ENCODE measurements around the gene PACS1. TPM values are rescaled to one million over a fixed set of nuclear protein-coding genes. Genes with fewer than 3 reads are reported as not detected.

PACS1 gene
- total RNA-seq, 2 donors from 2014 or later = 65.1 to 84.1 TPM

DNA sequence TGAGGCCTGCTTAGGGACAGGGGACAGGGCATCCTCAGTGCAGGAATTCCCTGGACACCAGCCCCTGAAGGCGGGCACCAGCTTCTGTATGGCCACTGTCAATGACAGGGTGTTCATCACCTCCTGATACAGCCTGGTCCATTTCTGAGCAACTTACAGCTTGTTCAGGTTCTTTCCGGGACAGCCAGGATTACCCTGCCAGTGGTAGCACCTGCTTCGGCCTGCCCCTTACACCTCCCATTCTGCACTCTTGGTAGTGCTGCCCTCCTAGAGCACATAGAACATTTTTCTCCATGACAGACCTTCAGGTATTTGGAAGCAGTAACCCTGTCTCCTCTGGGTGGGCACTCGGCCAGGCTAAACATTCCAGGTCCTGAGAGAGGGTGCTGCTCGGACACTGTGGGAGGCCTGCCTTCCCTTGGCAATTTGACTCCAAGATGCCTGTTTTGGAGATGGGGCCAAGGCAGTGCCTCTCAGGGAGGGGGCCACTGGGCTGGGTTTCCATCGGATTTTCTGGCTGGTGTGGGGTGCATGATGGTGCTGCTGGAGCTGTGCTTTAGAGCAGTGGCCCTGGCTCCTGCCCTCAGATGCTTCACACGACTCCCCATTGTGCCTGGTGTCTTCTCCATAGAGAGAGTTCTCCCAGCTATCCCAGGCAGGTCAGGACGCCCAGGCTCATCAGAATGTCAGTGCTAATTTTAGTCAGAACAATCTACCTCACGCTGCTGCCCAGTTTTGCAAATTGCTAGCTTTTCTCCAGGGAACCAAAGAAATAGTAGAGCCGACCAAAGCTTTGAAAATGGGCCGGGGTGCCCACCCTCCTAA is 22.3 kb upstream of the PACS1 start:
- DNase-seq (ENCODE audit: low spot score) = no peak
- intact Hi-C loops (cut with DNase I) = no loop called here

- DNase-seq (ENCODE audit: low spot score) = no peak
- intact Hi-C loops (cut with DNase I) = no loop called here
These were observed 21.3 kb upstream of the PACS1 start, which contains the start of gene GAL3ST3 for GRCh38 chr11:66048547-66049323. Gene GAL3ST3, minus strand, starts transcription at chr11:66049161. Its CDS starts 3,746 bp downstream, at chr11:66045415.

GRCh38 chr11:66050581-66051231 is 19.4 kb upstream of the PACS1 start:
- DNase-seq (ENCODE audit: low spot score) = peak; percentile 44
- intact Hi-C loops (cut with DNase I) = no loop called here

- DNase-seq (ENCODE audit: low spot score) = no peak
- intact Hi-C loops (cut with DNase I) = no loop called here
These were observed 18.7 kb upstream of the PACS1 start for GRCh38 chr11:66051371-66051765.

DNA sequence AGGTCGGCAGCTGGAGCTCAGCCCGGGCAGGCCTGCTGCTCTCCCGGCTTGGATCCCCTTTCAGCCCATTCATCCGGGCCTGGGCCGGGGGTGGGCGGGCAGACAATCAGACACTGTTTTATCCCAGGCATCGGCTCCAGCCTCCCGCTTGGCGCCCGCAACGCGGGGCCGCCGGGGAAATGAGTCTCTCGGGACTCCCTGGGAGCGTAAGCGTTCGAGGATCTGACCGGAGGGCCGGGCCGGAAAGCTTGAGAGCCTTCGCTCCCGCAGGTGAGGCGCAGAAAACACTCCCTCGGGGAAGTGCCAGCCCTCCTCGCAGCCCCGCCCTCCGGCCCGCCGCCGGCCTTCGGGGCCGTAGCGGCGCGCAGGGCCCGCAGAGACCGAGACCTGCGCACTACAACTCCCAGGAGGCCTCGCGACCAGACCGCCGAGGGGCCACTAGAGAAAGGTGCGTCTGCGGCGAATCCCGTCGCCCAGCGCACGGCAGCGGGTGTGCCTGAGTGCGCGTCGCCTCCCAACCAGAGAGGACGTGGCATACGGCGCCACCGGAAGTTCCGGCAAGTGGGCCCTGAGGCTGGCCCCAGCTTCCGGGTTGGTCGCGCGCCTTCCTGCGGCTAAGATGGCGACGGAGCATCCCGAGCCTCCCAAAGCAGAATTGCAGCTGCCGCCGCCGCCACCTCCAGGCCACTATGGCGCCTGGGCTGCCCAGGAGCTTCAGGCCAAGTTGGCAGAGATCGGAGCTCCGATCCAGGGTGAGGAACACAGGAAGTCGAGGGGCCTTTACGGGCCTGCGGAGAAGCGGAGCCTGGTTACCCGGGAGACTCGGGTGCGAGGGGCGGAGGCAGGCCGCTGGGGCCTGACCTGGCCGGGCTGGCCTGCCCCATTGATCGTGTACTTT is 18.1 kb upstream of the PACS1 start, which contains the start of gene SF3B2:
SF3B2 (plus strand) TSS at position 599 of the 898 bp plus-strand sequence; CDS start at position 620, 21 bp downstream.
- intact Hi-C loops (cut with DNase I) = no loop called here
- DNase-seq (ENCODE audit: low spot score) = peak; percentile 100

DNA sequence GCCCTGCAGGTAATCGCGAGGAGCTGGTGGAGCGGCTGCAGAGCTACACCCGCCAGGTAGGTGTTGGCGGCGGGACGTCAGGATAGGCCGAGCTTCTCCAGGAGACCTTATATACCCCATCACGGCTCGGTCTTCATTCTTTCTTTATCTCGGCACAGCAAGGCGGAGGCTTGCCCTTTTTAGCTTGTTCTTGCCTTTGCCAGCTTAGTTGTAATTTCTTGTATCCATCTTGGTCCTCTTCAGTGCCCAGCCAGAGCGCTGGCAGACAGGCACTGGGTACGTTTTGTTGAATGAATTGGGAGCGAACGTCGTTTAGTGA is 17.4 kb upstream of the PACS1 start:
- intact Hi-C loops (cut with DNase I) = no loop called here
- DNase-seq (ENCODE audit: low spot score) = no peak

DNA sequence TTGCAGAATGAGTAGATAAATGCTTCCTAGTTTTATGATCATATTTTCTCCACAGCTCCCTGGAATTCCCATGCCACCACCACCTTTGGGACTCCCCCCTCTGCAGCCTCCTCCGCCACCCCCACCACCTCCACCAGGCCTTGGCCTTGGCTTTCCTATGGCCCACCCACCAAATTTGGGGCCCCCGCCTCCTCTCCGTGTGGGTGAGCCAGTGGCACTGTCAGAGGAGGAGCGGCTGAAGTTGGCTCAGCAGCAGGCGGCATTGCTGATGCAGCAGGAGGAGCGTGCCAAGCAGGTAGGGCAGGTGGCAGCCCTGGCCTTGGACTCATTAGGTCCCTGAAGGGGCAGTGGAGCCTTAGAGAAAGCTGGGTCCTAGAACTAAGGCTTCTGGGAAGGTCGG is 15.1 kb upstream of the PACS1 start:
- DNase-seq (ENCODE audit: low spot score) = peak; percentile 69
- intact Hi-C loops (cut with DNase I) = no loop called here

- intact Hi-C loops (cut with DNase I) = no loop called here
- DNase-seq (ENCODE audit: low spot score) = peak; percentile 15
These were observed 13.6 kb upstream of the PACS1 start for GRCh38 chr11:66056501-66056900.

DNA sequence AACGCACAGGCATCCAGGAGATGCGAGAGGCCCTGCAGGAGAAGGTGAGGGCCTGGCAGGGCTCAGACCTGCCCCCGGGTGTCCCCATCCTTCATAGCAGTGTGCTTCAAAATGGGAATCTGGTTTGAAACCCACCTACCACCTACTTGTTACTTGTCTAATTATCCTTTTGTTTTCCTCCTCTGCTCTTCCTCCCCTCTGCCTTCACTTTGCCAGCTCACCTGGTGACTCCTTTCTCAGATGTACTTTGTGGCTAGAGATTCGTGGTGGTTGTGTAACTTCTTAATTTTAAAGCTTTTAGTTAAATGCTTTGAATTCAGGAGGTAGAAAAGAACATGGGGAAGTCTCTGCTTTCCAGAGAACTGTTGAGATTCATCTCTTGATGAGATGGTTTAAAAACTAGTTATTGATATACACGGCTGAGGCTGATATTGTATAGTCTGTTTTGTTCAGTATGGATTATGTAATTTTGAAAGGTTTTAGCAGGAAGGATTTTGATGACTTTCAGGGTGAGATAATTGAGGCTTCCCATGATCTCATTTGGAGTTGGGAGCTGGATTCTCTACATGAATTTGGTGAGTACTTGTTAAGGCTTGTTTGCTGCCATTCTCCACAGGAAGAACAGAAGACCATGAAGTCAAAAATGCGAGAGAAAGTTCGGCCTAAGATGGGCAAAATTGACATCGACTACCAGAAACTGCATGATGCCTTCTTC is 9.9 kb upstream of the PACS1 start:
- intact Hi-C loops (cut with DNase I) = no loop called here
- DNase-seq (ENCODE audit: low spot score) = no peak

GRCh38 chr11:66061268-66061667 is 8.8 kb upstream of the PACS1 start:
- DNase-seq (ENCODE audit: low spot score) = no peak
- intact Hi-C loops (cut with DNase I) = no loop called here

GRCh38 chr11:66062408-66062807 is 7.7 kb upstream of the PACS1 start:
- no peak for DNase-seq (ENCODE audit: low spot score)
- intact Hi-C loops (cut with DNase I) = no loop called here

GRCh38 chr11:66063900-66064299 is 6.2 kb upstream of the PACS1 start:
- intact Hi-C loops (cut with DNase I) = no loop called here
- no peak for DNase-seq (ENCODE audit: low spot score)

DNA sequence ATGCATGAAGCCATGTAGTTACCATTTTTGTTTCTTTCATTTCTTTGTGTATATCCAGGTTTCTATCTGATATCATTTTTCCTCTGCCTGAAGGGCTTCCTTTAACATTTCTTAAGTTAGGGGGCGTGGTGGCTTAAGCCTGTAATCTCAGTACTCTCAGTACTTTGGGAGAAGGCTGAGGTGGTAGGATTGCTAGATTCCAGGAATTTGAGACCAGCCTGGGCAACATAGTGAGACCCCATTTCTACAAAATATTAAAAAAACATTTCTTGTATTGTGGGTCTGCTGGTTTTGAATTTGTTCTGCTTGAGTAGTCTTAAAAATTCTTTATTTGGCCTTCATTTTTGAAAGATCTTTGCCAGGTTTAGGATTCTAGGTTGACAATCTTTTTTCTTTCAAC is 5.5 kb upstream of the PACS1 start:
- intact Hi-C loops (cut with DNase I) = no loop called here
- no peak for DNase-seq (ENCODE audit: low spot score)

- DNase-seq (ENCODE audit: low spot score) = no peak
- intact Hi-C loops (cut with DNase I) = no loop called here
These were observed 3.3 kb upstream of the PACS1 start for GRCh38 chr11:66066751-66067150.

DNA sequence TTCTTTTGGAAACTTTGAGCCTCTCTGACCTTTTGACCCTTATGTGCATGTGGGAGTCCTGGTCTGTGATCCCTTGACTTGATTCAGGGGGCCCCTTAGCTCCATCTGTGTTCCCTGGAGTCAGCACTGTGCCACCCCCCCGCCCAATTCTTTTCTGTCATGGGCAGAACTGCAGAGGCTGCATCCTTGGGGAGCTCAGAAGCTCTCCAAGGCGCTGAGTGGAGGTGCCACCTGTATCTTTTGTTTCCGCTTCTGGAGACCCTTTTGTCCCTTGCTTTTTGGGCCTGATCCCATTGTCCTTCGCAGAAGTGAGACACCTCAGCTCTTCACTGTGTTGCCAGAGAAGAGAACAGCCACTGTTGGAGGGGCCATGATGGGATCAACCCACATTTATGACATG is 2.4 kb upstream of the PACS1 start:
- DNase-seq (ENCODE audit: low spot score) = no peak
- intact Hi-C loops (cut with DNase I) = no loop called here

- DNase-seq (ENCODE audit: low spot score) = no peak
- intact Hi-C loops (cut with DNase I) = no loop called here
These were observed 1.8 kb upstream of the PACS1 start for GRCh38 chr11:66068154-66068821.

- no peak for DNase-seq (ENCODE audit: low spot score)
- intact Hi-C loops (cut with DNase I) = no loop called here
These were observed 953 bp upstream of the PACS1 start for GRCh38 chr11:66068923-66069714.
